ENCODE data around the gene GGN.
"Not testable (repeated sequence)": the region's sequence is repeated elsewhere in the genome, so short reads cannot be mapped to it uniquely, and the experiment has no call there.

Gene GGN

GRCh38 chr19:38386971-38387549 is 774 bp downstream of the GGN start:
- no peak for DNase-seq (ENCODE audit: low read depth)

DNA sequence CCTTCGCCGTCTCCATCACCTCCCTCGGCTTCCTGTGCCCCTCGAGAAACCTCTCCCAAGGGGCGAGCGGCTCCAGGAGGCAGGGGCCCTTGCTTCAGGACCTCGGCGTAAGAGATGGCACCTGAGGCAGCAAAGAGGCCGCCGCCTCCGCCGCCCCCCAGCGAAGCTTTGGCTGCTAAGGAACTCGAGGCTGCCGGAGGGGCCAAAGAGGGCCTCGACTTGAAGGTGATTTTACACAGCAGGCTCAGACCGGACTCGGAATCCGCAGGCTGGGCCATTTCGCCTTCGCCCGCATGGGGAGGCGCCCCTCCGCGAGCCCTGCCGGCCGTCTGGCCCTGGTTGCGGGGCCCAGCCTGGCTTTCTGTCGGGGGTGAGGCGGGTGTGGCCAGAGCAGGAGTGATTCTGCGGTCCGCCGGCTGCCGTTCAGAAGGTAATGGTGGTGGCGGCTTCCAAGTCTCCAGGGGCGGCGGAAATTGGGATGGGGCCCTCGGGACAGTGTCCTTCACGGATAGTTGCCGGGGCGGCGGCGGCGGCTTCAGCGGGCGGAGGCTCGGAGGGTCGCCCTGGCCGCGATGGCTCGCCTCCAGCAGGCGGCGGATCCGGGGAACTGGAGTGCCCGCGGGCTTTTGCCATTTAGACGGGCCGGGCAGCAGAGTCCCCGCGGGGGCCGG is 1.4 kb downstream of the GGN start:
- DNase-seq (ENCODE audit: low read depth) = no peak

DNA sequence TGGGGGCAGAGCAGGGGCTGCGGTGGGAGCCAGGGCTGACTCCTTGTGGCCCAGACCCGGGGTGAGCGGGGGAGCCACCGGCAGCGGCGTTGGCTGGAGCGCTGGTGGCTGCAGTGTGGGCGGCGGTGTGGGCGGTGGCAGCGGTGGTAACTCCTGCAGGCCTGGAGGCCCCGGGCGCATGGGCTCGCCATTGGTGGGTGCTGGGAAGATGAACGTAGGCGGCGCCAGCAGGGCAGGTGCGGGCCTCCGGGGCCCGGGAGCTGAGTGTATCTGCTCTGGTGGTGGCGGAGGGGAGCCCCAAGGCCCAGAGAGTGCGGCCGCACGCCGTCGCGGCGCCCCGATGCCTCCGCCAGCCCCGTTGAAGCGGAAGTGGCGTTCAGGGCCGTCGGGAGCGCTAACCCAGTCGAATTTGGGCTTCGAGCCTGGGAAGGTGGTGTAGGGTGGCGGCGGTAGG is 2.0 kb downstream of the GGN start:
- no peak for DNase-seq (ENCODE audit: low read depth)

DNA sequence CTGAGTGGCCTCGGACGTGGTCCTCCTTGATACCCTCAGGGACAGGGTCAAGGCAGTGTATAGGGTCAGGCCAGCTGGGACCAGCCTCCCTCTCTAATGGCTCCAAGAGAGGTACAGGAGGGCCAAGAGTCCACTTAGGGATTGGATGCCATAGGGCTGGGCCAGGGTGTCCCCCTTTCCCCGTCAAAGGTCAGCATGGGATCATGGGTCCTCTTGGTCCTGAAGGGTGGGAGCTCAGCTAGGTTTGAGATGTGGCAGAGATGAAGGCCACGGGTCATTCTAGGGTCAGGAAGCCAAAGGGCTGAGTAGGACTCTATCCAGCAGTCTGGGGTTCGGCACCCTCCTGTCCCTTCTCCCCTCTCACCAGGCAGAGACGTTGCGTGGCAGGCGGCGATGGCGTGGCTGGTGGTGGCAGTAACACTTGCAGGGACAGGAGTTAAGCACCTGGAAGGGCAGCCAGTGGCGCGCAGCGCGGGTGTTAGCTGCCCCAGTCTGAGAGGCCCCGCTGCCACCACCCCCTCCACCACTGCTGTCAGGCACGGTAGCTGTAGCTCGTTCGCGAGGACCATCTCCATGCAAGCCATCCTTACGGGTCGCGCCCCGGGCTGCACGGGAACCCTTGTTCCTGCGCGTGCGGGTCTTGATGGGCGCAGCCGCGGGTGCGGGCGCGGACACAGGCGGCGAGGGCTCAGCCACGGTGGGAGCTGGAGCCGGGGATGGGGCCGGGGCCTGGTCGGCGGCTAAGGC is 2.6 kb downstream of the GGN start:
- DNase-seq (ENCODE audit: low read depth) = no peak

DNA sequence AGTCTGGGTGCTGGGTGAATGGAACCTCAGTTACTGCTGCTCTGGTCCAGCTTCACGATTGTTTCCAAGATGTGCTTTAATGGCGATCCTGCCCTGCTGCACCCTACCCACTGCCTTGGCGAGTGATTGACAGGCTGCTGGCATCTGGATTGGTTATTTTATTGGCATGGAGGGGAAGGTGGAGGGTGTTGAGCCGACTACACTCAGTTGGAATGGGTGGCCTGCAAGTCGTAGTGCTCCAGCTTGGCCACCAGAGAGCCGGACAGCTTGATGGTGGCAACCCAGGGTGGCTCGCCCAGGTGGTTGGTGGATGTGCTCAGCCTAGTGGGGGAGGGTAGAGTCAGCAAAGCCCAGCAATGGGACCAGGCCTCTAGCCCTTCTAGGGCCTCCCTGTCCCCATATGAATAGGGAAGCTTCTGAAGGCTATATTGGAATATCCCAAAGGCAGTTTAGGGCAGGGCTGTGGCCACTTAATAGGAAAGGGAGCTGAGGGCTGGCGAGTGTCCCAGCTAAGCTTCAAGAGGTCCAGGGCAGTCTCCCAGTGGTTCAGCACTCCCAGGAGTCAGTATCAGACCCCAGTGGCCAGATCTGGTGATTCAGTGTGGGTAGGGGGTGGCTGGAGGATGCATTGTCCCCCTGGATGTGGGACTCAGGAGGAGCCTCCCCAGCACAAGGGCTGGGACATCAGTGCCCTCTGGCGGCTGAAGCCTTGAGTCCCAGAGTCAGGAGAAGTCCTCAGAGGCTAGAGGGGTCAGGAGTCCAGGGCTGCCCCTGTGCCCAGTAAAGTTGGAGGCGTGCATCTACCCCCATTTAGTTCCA is 3.4 kb downstream of the GGN start:
- DNase-seq (ENCODE audit: low read depth) = no peak

- no peak for DNase-seq (ENCODE audit: low read depth)
Measured at GRCh38 chr19:38383743-38384142, 4.1 kb downstream of the GGN start.

GRCh38 chr19:38383184-38383583 is 4.7 kb downstream of the GGN start:
- no peak for DNase-seq (ENCODE audit: low read depth)

- no peak for DNase-seq (ENCODE audit: low read depth)
Measured at GRCh38 chr19:38381138-38381537, 6.7 kb downstream of the GGN start.

GRCh38 chr19:38378866-38379265 is 9.0 kb downstream of the GGN start:
- DNase-seq (ENCODE audit: low read depth) = no peak

- no peak for DNase-seq (ENCODE audit: low read depth)
Measured at GRCh38 chr19:38377052-38377451, 10.8 kb downstream of the GGN start.

DNA sequence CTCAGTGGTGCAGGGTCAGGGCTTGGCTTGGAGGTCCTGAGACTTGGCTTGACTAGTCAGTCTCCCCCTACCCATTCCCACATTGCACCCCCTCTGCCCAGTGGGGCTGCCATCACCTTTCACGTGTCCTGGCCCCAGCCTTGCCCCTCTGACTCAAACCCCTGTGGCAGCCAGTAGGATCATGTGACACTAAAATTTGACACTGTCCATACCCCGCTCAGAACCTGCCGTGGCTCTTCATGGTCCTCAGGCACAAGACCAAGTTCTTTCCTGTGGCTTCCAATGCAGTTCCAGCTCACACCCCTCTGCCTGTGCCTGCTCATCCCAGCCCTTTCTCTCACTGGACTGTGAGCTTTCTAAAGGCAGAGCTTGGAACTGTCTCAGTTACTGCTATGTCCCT is 11.3 kb downstream of the GGN start:
- no peak for DNase-seq (ENCODE audit: low read depth)

DNA sequence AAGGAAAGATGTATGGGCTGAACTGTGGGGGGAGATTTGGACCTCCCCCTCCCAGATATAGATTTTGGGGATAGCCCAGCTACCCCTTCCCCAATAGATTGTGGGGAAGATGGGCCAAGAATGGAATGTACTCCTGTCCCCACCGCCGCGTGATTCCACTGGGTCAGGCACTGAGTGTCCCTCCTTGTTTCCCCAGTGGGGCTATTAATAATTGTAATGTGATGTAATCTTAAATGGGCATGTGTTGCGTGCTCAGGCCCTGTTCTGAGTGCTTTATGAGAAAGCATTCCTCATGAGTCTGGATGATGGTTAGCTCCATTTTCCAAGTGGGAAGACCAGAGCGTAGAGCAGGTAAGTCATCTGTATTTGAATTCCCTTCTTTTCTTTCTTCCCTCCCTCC is 12.1 kb downstream of the GGN start:
- peak; percentile 67 for DNase-seq (ENCODE audit: low read depth)

DNA sequence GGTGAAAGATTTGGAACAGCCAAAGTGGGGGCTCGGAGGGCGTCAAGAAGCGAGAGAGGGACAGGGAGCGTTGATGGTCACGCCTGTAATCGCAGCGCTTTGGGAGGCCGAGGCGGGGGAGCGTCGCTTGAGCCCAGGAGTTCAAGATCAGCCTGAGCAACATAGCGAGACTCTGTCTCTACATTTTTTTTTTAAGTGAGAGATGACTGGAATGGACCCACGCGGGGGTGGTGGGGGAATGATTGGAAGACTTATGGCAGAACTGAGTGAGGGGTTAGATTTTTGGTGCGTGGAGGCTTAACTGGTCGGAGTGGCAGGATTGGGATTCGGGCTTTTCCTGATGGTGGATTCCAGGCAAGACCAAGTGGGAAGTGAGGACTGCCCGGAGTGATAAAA is 12.7 kb downstream of the GGN start:
- DNase-seq (ENCODE audit: low read depth) = no peak

GRCh38 chr19:38374332-38375097 is 13.3 kb downstream of the GGN start, which contains the start of gene PSMD8:
Gene PSMD8 (plus strand): TSS chr19:38374571. CDS start chr19:38374602, 31 bp downstream.
- DNase-seq (ENCODE audit: low read depth) = peak; percentile 99

- no peak for DNase-seq (ENCODE audit: low read depth)
Measured at GRCh38 chr19:38373907-38374331, 13.9 kb downstream of the GGN start.

DNA sequence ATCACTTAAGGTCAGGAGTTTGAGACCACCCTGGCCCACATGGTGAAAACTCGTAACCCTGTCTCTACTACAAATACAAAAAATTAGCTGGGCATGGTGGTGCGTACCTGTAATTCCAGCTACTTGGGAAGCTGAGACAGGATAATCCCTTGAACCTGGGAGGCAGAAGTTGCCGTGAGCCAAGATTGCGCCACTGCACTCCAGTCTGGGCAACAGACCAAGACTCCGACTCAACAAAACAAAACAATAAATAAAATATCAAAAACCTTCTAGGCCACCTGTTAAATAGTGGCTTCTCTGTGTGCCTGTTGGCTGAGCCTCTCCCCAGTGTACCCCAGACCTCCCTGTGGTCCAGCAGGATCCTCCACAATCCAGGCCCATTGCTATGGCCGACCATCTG is 16.8 kb downstream of the GGN start:
- no peak for DNase-seq (ENCODE audit: low read depth)

GRCh38 chr19:38370299-38370698 is 17.5 kb downstream of the GGN start:
- no peak for DNase-seq (ENCODE audit: low read depth)

DNA sequence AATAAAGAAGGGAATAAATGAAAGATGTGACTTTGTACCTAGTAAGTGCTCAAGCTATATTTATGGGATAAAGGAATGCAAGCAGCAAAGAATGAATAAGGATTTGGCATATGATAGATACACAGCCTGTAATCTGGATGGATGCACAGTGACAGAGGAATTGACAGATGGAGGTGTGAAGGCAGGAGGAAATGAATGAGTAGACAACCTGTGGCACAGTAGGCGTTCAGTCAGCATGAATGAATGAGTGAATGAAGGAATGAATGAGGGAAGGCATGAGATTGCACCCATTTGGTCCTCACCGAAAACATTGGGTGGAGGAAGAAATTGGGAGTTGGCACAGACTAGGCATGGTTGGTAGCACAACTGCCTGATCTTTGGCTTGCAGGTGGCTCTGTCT is 18.2 kb downstream of the GGN start:
- DNase-seq (ENCODE audit: low read depth) = no peak

DNA sequence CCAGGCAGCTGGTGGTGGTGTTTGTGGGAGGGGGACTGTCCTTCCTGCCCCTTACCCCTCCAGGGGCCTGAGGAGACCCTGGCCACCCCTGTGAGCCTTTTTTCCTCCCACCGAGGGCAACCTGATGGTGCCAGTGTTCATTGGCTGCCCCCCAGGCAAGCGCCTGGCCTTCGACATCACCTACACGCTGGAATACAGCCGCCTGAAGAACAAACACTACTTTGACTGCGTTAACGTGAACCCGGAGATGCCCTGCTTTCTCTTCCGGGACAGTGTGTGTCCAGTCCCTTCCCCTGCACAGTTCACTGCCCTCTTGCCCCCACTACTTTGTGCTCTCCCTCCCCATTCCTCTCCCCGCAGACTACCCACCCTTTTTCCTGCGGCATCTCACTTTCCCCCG is 20.8 kb downstream of the GGN start:
- no peak for DNase-seq (ENCODE audit: low read depth)

- not testable (repeated sequence) for DNase-seq (ENCODE audit: low read depth)
Measured at GRCh38 chr19:38362946-38363688, 24.7 kb downstream of the GGN start.
